Astrocyte of the cerebellum (primary cell): ENCODE data around the gene TIPARP.

Experiments
- DNase-seq: peaks from one replicate; pipeline ENCODE4 v3.0.0-alpha.2; 2011; ENCODE audit warnings: low read depth
- H3K4me3 ChIP-seq: 2 replicates; pipeline ENCODE4 v1.5.1; 2011; ENCODE audit warnings: mild to moderate bottlenecking, low read depth, low read length, moderate library complexity
- CTCF ChIP-seq: IDR thresholded peaks from 2 replicates; pipeline ENCODE4 v1.5.1; 2012; ENCODE audit warnings: low read length, low read depth, moderate library complexity, mild to moderate bottlenecking; ENCODE audit errors: missing control alignments
- in situ Hi-C: cut with HindIII; loops from 2 replicates; pipeline ENCODE4 v1.10.0; 2017; ENCODE audit warnings: low sequenced_read_pairs

TIPARP gene

GRCh38 chr3:156742401-156742800 is 68.0 kb downstream of the TIPARP start:
- H3K4me3 ChIP-seq = no peak overlapping the region
- in situ Hi-C loops = no loop called here
- TF ChIP-seq CTCF = no peak
- DNase-seq = no peak

GRCh38 chr3:156743859-156744258 is 69.5 kb downstream of the TIPARP start:
- in situ Hi-C loops = no loop called here
- no peak overlapping the region for H3K4me3 ChIP-seq
- no peak for DNase-seq
- no peak for TF ChIP-seq CTCF

- no peak for DNase-seq
- H3K4me3 ChIP-seq = no peak overlapping the region
- no peak for TF ChIP-seq CTCF
- in situ Hi-C loops = no loop called here
These were observed 70.2 kb downstream of the TIPARP start for GRCh38 chr3:156744631-156745030.

- no peak for TF ChIP-seq CTCF
- in situ Hi-C loops = no loop called here
- no peak overlapping the region for H3K4me3 ChIP-seq
- DNase-seq = no peak
These were observed 71.4 kb downstream of the TIPARP start for GRCh38 chr3:156745766-156746165.

- TF ChIP-seq CTCF = no peak
- in situ Hi-C loops = no loop called here
- no peak for DNase-seq
- no peak overlapping the region for H3K4me3 ChIP-seq
These were observed 72.7 kb downstream of the TIPARP start for GRCh38 chr3:156747046-156747445.

GRCh38 chr3:156749244-156749643 is 74.9 kb downstream of the TIPARP start:
- DNase-seq = no peak
- in situ Hi-C loops = no loop called here
- no peak overlapping the region for H3K4me3 ChIP-seq
- no peak for TF ChIP-seq CTCF
